HG03280 (cell line): ENCODE measurements around the gene ABLIM2.

Experiments used
- ATAC-seq: cut with Tn5 transposase; IDR thresholded peaks from one replicate; pipeline ENCODE4 v1.9.1; 2021; ENCODE audit warnings: mild to moderate bottlenecking, moderate library complexity; ENCODE audit not compliant: unreplicated experiment

The ABLIM2 gene

DNA sequence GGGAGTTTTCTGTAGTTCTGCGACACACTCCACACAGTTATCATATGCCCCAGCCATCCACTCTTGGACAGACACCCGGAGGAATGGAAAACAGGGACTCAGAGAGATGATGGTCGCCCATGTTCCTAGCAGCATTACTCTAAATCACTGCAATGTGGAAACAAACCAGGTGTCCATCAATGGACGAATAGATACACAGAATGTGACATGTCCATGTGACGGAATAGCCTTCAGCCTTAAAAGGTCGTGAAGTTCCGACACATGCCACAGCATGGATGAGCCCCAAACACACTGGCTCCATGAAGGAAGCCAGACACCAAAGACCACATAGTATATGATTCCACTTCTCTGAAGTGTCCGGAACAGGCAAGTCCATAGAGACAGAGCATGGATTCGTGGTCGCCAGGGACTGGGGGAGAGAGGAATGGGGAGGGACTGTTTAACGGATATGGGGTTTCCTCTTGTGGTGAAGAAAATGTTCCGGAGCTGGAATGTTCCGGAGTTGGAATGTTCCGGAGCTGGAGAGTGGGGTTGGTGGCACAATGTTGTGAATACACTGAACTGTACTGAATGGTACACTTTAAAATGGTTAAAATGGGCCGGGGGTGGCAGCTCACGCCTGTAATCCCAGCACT is 190.2 kb downstream of the ABLIM2 start:
- no peak for ATAC-seq

DNA sequence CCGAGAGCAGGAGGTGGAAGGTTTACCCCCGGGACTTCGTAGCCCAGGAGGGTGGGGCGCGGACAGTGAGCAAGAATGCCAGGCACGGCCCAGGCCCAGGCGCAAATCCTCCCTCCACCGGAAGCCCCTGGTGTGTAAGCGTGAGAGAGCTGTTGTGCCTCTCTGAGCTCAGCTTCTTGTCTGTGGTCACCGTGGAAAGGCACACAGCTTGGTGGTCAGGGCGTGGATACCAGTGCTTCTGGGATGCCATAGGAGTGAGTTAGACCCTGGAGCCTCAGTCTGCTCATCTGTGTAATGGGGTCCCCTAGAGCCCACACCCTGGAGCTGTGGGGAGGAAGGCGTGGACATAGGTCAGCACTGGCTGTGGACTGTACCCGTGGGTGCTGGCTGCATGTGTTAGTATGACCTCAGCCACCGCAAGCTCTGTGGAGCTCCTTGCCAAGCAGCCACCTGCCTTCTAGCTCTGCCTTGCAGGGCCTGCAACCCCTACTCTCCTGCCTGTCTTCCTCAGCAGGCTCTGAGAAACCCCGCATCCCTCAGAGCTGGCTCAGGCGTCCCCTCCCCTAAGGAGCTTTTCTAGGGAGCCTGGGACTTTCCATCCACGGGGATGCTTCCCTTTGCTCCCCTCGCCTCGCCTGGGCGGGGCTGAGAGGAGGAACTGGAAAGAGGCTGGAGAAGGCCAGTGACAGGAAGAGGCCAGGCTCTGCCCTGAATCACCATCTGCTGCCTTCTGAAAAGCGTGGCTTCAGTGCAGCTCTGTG is 190.9 kb downstream of the ABLIM2 start:
- no peak for ATAC-seq

DNA sequence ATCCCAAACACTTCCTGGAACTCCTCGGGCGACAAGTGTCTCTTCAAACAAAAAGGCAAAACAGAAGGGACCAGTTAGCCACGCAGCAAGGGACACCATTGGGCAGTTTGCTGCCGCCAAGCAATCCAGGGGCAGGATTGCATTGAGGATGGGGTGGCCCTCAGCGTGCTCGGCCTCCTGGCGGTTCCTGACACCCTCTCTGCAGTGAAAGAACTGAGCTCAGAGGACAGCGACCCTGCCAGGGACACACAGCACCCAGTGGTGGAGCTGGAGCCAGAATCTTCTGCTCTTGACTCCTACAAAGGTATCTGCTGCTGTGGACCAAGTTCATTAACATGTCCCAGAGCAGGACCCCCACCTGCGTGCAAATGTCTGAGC is 191.6 kb downstream of the ABLIM2 start:
- no peak for ATAC-seq

DNA sequence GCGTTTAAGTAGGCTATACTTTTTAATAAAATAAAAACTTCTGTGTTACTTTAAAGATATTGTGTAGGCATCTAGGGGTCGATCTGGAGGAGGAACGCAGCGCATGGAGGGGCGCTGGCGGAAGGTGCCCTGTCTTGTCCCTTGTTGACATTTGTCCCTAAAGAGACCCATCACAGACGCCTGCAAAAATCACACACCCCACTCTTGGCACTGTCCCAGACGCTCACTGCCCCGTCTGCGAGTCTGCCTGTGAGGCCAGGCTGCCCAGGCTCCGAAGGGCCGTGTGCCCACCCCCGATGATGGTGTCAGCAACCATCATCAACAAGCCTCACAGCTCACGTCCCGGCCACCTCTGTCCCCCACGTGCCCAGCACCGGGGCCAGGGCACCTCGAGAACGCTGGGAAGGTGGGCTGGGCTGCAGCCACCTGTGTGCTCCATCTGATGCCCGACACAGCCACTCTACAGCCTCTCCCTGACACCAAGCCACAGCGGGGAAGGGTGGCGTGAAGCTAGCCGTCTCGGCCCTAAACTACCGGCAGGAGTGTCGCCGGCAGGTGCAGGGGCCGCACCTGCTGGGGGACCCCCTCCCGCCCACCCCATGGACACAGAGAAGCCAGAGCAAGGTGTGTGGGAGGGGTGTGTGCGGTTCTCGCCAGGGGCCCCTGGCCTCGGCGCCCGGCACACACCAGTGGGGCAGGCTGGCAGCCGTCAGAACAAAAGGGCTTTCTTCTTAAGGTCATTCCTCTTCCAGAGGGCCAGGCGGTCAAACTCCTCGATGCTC is 192.1 kb downstream of the ABLIM2 start:
- no peak for ATAC-seq

DNA sequence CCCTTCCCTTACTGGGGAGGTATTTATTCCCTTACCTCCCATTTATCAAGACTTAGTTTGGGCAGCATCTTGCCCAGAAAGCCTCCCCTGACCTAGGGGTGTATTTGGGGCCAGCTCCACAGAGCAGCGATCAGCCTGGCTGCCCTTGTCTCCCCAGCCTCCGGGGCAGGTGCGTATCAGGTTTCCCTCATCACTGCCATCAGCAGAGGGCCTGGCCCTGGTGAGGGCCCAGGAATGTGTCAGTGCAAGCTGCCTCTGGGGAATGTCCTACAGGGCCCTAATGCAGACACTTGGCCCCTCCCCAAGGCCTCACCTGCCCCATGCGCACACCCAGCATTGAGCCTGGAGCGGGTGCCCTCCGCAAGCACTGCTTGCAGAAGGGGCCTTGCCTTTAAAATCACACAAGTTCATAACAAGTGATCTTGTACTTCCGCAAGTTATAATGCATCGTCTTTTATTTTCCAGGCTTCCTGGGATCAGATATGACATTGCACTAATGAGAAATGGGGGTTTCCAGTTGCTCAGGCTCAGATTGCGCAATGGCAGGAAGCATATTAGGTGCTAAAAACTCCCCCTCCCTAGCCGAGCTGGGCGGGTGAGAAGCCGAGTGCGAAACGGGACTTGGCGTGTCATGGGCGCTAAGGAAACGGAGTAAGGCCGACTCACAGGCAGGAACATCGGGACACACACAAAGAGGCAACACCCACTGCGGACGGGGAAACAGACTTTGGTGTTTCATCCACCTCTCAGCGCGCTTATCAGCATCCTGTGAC is 193.5 kb downstream of the ABLIM2 start:
- no peak for ATAC-seq

DNA sequence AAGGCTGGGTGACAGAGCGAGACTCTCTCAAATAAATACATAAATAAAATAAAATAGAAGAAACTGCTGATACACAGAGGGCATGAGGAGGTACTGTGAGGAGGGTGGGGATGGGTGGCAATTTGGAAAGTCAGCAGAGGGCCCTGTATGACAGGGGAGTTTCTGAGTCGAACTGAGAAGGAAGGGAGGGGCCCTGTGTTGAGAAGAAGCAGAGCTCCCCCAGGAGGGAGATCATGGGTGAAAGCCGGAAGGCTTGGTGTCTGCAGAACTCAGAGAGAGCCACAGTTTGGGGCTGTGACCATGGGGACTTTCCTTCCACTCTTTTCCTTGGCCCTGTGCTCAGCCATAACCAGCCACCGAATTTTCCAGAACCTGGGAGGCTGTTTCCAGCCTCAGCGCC is 194.2 kb downstream of the ABLIM2 start:
- no peak for ATAC-seq

DNA sequence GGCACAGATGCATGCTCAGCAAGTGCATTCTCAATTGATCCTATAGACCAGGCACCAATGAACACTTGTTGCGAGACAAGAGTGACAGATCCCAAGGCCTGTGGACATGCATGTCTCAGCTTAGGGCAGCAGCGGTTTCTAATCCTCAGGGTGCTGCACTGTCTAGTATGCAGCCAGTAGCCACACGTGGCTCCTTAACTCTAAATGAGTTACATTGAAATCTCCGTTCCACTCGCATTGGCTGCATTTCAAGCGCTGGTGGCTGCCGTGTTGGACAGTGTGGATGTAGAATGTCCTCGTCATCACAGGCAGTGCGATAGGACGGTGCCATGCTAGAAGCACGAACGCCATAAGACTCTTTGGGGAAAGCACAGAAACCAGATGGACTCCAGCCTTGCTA is 194.9 kb downstream of the ABLIM2 start:
- ATAC-seq = no peak

DNA sequence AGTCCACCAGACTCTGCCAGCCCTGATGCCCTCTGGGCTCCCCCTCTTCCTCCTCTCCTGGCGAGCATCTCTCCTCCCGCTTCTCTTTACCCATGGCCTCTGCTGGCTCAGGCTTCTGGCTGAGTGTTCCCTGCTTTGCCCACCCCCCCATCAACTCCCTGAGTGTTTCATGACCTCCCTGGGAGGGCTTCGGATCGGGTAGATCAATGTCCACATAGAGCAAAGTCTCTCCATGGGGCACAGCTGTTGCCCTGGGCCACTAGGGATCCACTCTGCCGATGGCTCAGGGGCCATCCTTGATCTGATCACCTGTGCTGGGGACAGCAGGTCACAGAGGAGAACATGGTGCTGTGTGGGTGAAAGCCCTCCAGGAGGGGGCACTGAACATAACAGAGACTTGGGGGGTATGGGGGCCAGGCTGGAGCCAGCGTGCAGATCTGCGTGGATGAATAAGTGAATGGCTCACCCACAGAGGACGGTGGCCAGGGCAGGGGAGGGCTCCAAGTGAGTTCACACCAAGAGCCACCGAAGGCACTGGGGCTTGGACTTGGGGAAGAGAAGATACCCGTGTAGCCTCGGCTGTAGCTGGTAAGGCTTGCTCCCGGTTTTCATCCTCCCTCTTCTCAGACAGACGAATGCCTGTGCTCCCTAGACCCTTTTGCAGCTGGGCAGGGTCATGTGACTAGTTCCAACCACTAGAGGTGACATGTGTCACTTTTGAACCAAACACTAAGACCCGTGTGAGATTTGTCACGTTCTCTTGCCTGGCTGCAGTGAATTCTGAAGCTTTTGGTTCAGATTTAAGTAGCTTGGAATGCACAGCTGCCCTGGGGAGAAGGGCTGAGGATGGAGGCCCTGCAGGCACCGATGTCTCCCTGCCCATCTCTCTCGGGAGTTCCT is 195.8 kb downstream of the ABLIM2 start:
- ATAC-seq = no peak

DNA sequence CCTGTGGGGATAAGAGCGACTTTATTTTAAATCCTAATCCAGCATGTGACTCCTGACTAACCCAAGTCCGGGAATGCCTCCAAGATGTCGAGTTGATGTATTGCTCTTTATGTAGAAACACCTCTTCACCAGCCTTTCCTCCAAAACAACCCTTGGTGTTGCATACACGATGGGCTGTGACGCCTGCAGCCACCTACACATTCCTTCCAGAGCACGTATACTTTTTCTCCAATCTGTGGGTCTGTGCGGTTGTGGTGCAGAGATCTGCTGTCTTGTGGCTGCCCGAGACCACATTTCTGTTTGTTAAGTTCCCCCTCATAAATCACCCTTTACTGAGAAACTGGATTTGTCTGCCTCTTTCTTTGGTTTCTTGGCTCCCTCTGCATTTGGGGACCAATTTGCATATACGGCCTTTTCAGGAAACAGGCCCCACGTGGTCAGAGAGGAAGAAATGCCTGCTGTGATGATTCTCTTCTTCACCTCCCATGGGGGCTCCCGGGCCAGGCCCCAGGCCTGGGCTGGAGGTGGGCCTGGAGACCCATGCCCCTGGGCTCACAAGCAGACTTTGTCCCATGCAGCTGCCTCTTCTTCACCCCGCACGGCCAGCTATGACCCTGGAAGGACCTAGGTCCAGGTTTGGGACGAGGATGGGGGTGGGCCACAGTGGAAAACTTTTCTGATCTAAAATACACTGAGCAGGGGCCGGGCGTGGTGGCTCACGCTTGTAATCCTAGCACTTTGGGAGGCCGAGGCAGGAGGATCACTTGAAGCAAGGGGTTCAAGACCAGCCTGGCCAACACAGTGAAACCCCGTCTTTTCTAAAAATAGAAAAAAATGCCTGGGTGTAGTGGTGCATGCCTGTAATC is 197.6 kb downstream of the ABLIM2 start:
- no peak for ATAC-seq

DNA sequence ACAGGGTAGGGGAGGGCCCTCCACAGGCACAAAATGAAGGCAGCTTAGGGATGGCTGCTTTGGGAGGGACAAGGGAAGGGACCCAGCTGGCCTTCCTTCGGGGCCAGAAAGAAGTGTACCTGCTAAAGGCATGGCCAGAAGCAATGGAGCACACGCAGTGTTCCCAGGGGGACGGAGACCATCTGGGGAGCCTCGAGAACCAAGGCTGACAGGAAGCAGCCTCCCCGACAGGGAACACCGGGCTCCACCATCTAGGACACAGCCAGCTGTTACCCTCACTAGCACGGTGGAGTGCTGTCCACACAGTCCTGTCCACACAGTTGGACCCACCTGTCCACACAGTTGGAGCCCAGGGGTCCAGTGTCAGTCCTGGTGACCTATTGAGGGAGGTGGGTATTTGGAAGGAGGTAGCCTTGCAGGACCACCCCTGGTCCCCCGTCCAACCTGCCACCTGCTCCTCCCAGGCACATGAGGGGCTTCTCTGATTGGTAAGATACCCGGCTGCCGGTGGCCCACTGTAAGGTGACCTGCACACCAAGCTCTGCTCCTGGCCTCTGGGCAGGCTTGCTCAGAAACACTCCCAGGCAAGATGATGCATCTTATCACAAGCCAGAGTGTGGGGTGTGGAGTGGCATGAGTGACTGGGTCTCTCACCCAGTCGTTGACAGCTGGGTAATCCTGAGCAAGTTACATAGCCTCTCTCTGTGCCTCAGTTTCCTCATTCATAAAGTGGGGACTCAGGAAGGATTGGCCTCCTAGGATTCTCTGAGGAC is 198.4 kb downstream of the ABLIM2 start:
- no peak for ATAC-seq

DNA sequence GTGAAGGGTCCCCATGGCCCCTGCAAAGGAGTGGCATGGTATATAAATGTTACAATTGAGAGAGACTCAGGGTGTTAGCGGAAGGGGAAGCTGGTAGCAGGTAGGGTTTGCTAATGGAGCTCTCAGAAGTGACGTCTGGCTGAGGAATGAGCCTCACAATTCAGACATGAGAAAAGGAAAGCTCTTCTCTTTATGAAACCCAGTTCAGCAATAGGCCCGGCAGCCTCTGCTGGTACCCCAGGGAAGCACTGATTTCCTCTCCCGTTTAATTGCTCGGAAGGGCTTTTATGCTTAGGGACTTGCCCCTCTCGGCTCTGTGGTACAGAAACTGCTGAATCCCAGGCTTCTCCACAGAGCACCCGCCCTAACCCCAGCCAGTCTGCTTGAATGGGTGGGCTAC is 199.5 kb downstream of the ABLIM2 start:
- ATAC-seq = no peak

DNA sequence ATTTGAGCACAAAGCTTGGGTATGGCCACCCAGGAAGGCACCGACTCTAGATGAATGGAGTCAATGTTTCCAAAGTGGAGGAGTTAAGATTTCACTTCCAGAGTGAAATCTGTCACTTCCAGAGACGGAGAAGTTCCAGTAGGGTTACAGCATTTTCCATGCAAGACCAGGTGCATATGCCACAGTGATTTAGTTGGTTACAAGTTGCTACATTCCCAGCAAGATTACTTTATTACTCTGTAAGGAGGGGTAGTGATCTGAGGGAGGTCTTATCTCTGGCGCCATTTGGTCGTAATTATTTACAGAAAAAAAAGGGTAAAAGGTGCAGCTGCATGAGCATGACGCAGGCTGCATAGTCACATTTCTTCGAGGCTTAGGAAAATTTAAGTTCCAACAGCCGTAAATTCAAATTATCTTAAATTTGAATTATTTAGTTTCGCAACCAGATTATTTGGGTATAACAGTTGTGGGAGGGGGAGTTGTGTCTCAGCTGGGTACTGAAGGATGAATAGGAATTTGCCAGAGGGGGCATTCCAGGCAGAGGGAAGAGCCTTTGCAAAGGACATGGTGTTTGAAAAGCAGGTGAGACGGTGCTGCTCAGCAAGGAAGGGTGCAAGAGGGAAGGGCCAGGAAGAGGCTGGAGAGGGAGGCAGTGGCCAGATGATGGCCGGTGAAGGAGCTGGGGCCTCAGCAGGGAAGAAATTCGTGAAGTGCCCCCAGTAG is 201.5 kb downstream of the ABLIM2 start:
- ATAC-seq = no peak

DNA sequence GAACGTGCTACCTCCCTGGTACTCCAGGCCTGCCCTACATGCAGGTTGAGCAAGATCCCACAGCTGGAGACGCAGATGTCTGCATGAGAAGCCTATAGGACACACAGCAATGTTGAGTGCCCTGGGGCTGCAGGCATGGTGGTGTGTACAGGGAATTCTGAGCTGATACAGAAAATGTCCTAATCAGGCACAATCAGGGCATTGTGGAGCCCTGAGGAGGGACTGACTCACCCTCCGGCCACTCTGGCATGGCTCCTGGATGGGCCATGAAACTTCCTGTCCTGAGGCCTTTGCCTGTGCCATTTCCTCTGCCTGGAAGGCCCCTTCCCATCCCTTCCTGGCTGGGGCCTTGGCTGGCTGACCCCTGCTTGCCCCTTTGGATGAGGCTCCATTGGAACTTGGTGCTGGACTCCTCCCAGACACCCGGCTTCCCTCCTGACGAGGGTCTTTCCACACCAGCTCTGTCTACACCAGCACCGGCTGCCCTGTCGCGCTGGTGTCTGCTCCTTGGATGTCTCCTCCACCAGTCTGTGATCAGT is 202.3 kb downstream of the ABLIM2 start:
- no peak for ATAC-seq

DNA sequence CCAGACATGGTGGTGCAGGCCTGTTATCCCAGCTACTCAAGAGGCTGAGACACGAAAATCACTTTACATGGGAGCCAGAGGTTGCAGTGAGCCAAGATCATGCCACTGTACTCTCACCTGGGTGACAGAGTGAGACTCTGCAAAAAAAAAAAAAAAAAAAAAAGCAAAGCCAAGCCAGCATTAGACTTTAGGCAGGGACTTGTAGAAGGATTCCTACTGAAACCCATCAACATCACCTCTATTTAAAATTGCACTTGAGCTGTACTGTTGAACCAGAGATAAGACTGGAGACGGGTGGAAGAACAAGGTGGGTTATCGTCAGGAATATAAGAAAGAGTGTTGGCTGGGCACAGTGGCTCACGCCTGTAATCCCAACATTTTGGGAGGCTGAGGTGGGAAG is 203.2 kb downstream of the ABLIM2 start:
- ATAC-seq = no peak

DNA sequence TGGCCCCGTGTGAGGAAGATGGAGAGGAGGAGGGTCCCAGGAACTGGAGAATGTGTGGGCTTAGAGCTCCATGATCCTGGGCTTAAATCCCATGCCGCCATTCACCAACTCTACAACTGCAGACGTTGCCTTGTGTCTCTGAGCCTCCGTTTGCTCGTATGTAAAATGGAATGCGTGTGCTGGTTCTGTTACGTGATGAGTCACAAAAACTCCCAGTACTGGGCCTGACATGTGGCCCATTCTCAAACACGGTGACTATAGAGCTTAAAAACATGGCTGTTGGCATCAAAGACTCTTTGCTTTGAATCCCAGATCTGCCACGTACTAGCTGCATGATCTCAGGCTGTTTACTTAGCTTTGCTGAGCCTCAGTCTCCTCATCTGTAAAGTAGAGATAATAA is 206.0 kb downstream of the ABLIM2 start:
- ATAC-seq = no peak

DNA sequence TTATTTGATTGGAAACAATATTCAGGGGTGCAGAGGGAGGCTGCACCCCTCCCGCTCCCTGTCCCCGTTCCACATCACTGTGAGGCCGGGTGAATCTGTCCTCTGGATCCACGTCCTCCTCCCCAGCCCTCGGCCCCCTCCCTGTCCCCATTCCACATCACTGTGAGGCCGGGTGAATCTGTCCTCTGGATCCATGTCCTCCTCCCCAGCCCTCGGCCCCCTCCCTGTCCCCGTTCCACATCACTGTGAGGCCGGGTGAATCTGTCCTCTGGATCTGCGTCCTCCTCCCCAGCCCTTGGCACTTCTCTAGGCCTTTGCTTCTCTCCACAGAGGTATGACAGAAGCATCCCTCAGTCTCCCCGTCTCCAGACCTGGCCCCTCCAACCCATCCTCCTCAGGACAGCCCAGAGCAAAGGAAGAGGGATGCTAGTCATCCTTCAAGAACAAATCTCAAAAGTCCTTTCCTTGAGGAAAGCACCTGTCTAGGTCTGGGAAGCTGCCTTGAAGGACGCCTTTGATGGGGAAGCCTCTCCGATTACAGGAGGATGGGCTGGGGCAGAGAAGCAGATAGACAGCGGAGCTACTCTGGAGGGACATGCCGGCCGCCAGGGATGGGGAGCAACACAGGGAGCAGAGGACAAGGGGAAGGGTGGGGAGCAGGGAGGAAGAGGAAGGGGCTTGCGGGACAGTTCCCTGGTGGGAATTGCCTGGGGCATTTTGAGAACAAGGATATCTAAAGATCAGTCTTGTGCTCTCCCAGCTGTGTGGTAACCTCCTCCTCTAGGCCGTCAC is 208.1 kb downstream of the ABLIM2 start:
- ATAC-seq = no peak

DNA sequence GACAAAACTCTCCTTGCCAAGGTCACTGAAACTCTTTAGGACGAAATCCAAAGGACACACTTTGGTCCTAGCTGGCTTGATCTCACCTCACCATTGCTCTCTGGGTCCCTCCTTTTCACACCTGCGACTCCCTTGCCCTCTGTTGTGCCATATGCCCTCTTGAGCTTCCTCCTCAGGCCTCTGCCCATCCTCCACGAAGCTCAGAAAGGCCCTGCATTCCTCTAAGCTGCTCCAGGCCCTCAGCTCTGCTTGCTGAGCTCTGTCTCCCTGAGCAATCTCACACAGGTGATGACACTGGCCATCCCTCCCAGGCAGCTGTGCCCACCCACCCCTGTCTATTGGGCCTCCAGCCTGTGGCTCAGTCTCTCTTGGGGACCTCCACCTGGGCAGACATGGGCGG is 208.9 kb downstream of the ABLIM2 start:
- no peak for ATAC-seq
